SJSA1 (cell line): ENCODE measurements around the gene TMCC2. TPM values are rescaled to one million over a fixed set of nuclear protein-coding genes. Genes with fewer than 3 reads are reported as not detected.

Source experiments
- DNase-seq, 2 experiments: peaks; one replicate each; pipeline ENCODE4 v3.0.0-alpha.2; 2015 to 2020; ENCODE audit warnings: low spot score in 2 of 2, low read depth in 1 of 2
- H3K27ac ChIP-seq: fragments of 250-450 bp; sonication (Bioruptor Pico); 2 replicates; pipeline ENCODE4 v1.5.1; 2020; ENCODE audit warnings: mild to moderate bottlenecking, moderate library complexity
- H3K27me3 ChIP-seq: fragments of 250-450 bp; sonication (Bioruptor Pico); replicated peaks from 2 replicates; pipeline ENCODE4 v1.5.1; 2020; ENCODE audit warnings: mild to moderate bottlenecking, moderate library complexity
- H3K36me3 ChIP-seq: fragments of 250-450 bp; sonication (Bioruptor Pico); 2 replicates; pipeline ENCODE4 v1.5.1; 2020; ENCODE audit warnings: mild to moderate bottlenecking
- H3K4me1 ChIP-seq: fragments of 250-450 bp; sonication (Bioruptor Pico); replicated peaks from 2 replicates; pipeline ENCODE4 v1.6.1; 2021; ENCODE audit warnings: mild to moderate bottlenecking
- H3K4me3 ChIP-seq: fragments of 250-450 bp; sonication (Bioruptor Pico); 2 replicates; pipeline ENCODE4 v1.5.1; 2020; ENCODE audit warnings: mild to moderate bottlenecking
- H3K9me3 ChIP-seq: fragments of 250-450 bp; sonication (Bioruptor Pico); replicated peaks from 2 replicates; pipeline ENCODE4 v1.5.1; 2020; ENCODE audit warnings: mild to moderate bottlenecking
- total RNA-seq: library from RNA; depleted of rRNA; stranded (reverse); fragments of >200 nt; shearing (Covaris generic); gene quantifications from 2 replicates; pipeline ENCODE4 v1.2.3, GENCODE V29; 2014

The TMCC2 gene
- total RNA-seq, 1 experiment from 2014 or later: 8.2 TPM

DNA sequence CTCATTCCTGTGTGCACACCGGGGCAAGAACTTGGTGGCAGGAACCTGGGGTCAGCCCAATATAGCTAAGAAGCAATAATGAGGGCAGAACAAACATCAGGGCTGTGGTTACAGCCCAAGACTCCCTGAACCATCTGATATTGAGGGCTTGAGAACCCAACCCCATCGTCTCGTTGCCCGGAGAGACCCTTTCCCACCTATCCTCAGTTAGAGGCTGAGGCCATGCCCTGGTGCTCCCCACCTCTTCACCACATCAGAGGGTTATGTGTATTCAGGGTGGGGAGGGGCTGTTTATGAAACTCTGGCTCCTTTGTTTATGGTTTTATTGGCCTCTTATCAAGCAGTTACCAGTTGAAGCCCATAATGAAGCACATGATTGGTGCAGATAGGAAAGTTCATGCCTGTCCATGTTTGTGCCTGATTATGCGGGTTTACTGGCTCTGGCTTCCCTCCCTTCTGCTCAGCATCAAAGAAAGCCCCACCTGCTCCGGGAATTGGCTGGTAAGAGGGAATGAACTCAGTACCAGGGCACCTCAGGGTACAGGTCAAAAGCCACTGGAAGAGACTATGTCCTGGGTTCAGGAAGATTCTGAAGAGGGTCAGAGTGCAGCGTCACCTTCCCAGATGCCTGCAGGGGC, 79.3 kb downstream of the TMCC2 start:
- H3K27ac ChIP-seq: no peak overlapping the region

DNA sequence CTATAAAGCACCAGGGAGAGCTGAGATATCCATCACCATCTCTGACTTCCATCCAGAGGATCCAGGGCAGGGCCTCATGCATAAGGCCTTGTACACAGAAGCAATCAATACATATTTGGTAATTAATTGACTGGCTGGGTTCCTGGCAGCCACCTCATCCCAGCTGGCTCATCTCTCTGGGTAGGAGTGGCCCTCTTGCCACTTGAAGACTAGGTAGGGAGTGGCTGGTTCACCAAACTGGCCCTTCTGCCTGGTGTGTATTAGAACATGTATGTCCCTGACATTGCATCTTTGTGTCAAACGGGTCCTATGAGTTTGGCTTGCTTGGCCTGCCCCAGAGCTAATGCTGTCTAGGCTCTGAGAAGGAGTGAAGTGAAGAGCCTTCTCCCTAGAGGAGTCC, 82.0 kb downstream of the TMCC2 start:
- no peaks in the 10 kb centered on the region for H3K9me3 ChIP-seq
- H3K4me3 ChIP-seq: no peak overlapping the region
- no peaks in the 10 kb centered on the region for H3K27me3 ChIP-seq
- H3K36me3 ChIP-seq: peaks cover 81% of the 10 kb centered on the region
- no peak overlapping the region for H3K27ac ChIP-seq
- peaks cover 31% of the 10 kb centered on the region for H3K4me1 ChIP-seq
- no peak for DNase-seq

More for the DNA sequence above, 79.3 kb downstream of the TMCC2 start:
- Histone ChIP-seq H3K4me3 (no peak overlapping the region), H3K27me3 (no peaks in the 10 kb centered on the region), H3K36me3 (peaks cover 100% of the 10 kb centered on the region), H3K4me1 (peaks cover 23% of the 10 kb centered on the region), H3K9me3 (no peaks in the 10 kb centered on the region)
- DNase-seq: no peak

DNA sequence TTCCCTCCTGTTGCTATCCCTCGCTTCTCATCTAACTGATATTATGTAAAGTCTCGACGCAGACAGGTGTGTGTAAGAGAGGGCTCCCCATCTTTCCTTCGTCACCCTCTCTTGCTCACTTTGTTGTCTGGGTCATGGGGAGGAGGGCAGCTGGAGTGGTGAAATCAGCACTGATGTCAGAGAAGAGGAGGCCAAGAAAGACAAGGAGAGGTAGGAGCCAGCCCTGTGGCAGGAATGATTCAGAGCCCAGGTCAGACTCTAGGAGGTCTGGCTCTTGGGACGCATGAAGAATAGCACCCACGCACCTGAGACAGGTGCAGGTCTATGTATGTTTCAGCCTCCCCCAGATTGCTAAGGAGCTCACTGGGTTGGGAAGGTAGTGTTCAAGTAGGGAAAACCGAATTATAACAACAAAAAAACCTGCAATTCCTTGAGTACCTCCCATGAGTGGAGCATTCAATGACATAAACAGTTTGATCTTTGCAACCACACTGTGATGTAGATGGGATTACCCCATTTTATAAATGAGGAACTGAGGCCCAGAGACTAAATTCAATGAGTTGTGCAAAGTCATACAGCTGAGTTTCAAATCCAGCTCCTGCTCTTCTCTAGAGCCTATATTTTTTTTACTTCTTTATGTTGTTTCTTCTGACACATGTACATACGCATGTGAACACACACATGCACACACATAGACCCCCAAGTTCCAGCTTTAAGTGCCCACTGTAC, 83.4 kb downstream of the TMCC2 start:
- Histone ChIP-seq H3K4me3 (no peak overlapping the region), H3K36me3 (peaks cover 67% of the 10 kb centered on the region), H3K9me3 (no peaks in the 10 kb centered on the region), H3K27ac (no peak overlapping the region), H3K27me3 (no peaks in the 10 kb centered on the region), H3K4me1 (peaks cover 32% of the 10 kb centered on the region)
- no peak for DNase-seq

DNA sequence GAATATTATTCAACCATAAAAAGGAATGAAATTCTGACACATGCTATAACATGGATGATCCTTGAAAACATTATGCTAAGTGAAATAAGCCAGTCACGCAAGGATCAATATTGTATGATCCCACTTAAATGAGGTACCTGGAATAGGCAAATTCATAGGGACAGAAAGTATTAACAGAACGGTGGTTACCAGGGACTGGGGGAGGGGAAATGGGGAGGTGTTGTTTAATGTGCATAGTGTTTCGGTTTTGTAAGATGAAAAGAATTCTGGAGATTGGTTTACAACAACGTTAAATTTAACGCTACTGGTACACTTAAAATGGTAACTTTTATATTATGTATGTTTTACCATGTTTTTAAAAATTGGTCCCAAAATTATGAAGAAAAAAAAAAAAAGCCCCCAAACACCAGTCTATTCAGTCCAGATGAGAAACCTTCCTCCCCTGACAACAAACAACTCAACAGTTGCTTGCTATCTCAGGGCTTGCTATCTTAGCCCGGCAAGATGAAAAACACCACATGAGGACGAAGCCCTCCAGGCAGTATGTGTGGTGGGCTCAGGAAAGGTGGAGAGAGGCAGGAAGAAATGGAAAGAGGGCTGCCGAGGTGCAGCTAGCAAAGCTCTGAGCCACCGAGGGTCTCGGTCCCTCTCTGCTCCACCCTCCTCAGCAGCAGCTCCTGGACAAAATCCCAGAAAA, 85.3 kb downstream of the TMCC2 start:
- Histone ChIP-seq H3K36me3 (peaks cover 48% of the 10 kb centered on the region), H3K27me3 (no peaks in the 10 kb centered on the region), H3K4me1 (peaks cover 51% of the 10 kb centered on the region), H3K9me3 (no peaks in the 10 kb centered on the region), H3K27ac (peak overlapping the region; percentile 76), H3K4me3 (no peak overlapping the region)
- DNase-seq: no peak

DNA sequence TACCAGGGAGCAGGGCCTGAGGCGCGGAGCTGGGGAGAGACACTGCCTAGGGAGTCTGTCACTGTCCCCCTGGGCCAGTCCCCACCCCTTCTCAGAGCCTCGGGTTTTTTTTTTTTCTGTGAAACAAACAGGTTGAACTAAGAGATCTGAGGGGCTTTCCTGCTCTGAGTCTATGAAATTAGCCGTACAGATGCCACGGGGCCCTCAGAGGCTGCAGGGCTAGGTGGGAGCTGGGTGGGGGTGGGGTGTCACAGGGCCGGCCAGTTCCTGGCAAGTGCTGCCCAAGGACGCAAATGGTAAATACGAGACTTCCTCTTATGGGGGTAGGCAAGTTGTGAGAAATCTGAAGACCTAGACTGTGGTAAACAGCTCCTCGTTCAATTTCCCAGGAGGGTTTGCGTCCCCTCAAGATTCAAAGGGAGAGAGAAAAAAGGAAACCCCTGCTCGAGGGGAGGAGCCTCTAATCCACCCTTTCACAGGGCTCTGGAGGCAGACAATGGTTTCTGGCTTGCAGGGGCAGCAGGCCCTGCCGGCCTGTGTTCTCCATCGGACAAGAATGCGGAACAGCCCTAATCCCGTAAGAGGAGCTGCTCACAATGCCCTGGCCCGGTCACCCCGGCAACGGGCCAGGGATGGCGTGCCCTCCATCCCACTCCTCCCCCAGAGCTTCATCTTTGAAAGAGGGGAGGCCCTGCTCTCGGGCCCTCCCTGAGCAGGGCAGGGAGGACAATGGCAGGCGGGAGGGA, 86.0 kb downstream of the TMCC2 start:
- H3K4me3 ChIP-seq: no peak overlapping the region
- no peaks in the 10 kb centered on the region for H3K27me3 ChIP-seq
- H3K27ac ChIP-seq: peak overlapping the region; percentile 76

DNA sequence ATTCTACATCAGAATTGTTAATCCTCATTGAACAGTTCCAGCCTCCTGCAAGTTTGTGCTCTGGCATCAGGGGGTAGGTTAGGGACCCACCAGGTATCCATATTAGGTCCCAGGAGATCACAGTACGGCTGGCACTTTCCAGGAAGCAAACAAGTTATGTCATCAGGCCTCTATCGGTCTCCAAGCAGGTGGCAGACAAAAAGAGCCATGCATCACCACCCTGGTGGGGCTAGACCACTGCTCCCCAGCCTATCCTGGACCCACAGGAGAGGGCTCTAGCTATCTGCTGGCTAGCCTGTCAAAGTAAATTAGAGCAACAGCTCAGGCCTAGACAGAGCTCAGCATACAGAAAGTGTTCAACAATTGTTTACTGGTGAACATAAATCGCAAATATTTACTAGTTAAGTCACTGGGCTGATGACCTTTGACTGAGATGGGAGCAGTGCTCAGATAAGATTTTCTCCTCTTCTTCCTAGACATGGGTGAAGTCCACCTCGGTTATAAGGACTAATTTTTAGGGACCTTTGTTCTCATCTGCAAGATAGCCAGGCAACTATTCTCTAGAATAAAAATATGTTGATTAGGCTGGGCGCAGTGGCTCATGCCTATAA, 87.4 kb downstream of the TMCC2 start:
- no peak for DNase-seq
- H3K4me1 ChIP-seq: peaks cover 71% of the 10 kb centered on the region
- H3K27ac ChIP-seq: no peak overlapping the region

More for the DNA sequence above, 86.0 kb downstream of the TMCC2 start:
- peak; percentile 89 to 92 for DNase-seq
- peaks cover 58% of the 10 kb centered on the region for H3K4me1 ChIP-seq
- H3K9me3 ChIP-seq: no peaks in the 10 kb centered on the region
- peaks cover 41% of the 10 kb centered on the region for H3K36me3 ChIP-seq

DNA sequence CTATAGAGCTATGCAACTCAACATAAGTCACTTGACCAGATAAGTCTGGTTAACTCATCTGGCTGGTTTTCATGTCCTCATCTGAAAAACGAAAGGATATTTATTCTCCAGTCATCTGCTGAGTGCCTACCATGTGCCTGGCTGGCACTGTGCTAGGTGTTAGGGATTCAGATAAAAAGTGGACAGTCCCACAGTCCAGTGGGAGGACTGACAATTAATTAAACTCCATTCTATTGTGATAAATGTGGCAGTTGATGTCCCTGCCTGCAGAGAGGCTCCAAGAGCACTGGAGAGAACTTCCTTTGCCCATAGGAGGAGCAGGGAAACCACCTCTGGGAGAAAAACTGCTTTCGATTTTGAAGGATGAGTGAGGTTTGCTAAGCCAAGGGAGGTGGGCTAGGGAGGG, 88.4 kb downstream of the TMCC2 start:
- Histone ChIP-seq H3K9me3 (no peaks in the 10 kb centered on the region), H3K27me3 (no peaks in the 10 kb centered on the region), H3K36me3 (peaks cover 24% of the 10 kb centered on the region), H3K4me1 (peaks cover 78% of the 10 kb centered on the region), H3K27ac (no peak overlapping the region), H3K4me3 (no peak overlapping the region)
- no peak for DNase-seq

More for the DNA sequence above, 87.4 kb downstream of the TMCC2 start:
- Histone ChIP-seq H3K9me3 (no peaks in the 10 kb centered on the region), H3K36me3 (peaks cover 30% of the 10 kb centered on the region), H3K4me3 (no peak overlapping the region), H3K27me3 (no peaks in the 10 kb centered on the region)

DNA sequence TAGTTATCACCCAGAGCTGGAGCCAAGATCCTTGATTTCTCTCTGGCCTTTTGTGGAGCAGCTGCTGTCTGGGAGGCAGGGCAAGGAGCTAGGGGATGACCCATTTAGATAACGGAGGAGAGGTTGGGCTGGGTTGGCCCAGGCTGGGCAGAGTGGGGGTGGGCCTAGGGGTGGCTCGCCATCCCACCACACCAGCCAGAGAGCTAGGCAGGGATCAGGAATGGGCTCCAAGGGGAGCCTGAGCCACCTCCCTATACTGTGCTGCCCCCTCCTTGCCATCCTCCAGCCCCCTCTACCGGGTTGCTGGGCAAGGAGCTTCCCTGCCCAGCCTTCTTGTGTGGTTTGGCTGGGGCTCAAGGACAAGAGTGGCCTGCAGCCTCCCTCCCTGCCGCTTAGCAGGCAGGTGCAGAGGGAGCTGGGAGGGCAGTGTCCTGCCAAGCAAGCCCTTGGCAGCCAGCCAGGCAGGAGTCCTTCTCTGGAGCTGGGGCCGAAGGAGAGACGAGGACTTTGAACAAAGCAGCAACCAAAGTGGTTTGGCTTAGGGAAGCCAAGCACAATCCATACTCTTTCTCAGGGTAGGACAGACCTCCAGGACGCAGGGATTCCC, 89.7 kb downstream of the TMCC2 start:
- Histone ChIP-seq H3K36me3 (peaks cover 12% of the 10 kb centered on the region; the same call in 1 of the 2 replicates), H3K4me1 (peaks cover 81% of the 10 kb centered on the region), H3K4me3 (no peak overlapping the region), H3K9me3 (no peaks in the 10 kb centered on the region), H3K27me3 (no peaks in the 10 kb centered on the region), H3K27ac (no peak overlapping the region)
- DNase-seq: no peak

DNA sequence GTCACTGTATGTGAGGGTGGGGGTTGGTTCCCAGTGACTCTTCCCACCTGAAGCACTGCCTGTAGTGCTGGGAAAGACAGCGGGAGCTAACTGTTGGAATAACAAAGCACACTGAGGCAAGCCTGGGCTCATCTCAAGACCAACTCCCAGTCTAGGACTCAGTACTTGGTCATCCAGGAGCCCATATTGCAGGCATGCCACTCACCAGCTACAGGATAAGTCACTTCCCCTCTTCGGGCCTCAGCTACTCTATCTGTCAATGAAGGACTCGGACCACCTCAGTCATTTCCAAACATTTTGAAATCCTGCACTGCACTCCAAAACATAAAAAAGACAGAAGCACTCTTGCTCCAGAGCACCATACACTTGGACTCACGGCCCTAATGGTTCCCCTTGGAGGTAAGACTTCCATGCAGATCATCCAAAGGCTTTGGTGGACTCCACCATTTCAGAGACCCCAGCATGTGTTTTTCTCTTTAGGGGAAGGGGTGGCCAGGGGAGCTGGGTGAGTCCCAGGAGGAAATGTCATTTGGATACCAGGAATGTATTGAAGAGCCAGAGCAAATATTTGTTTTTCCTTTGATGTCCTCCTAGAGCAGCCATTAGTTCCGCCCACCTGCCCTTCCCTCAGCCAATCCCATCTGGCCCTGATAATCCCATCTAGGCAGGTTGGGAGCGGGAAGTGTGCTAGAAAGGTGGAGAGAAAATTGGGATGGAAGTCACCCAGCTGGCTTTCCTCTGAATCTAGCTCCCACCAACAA, 90.7 kb downstream of the TMCC2 start:
- Histone ChIP-seq H3K27ac (no peak overlapping the region), H3K36me3 (peaks cover 7% of the 10 kb centered on the region; the same call in 1 of the 2 replicates), H3K9me3 (no peaks in the 10 kb centered on the region), H3K27me3 (no peaks in the 10 kb centered on the region), H3K4me3 (no peak overlapping the region), H3K4me1 (peaks cover 71% of the 10 kb centered on the region)
- no peak for DNase-seq

DNA sequence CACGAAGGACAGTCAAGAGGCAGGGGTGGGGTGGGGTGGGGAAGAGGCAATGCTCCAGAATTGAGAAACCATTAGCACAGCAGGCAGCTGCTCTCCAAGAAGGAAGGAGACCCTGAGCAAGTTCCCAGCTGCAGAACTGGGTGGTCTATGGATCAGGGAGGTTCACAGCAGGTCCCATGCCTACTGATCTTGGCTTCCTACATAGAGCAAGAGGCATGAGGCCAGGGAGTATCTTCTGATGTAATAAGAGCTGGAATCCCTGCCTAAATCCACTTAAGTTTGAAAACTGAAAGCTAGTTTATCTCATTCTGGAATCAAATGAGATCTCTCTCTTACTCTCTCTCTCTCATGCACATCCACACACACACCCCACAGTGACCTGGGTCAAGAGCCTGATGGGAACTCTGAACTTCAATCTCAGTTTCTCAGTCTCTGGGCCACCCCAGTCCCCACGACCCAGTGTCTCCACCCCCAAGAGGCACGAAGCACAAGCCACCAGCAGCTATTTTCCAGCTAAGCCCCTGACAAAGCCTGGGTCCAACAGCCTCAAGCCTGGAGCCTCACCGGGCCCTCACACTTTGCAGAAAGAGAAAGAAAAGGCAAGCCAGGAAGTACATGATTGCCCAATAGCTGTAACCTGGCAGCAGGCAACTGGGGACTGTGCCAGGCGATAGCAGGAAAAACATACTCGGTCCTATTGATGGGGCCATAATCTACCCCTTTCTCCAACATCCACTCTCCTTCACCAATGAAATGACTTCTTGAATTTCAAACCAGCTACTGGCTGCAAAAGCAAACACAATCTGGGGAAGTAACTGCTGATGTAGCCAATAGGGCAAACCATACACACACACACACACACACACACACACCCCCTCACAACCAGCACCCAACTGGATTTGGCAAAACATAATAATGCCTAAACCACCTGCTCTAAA, 91.6 kb downstream of the TMCC2 start:
- H3K36me3 ChIP-seq: peaks cover 7% of the 10 kb centered on the region; the same call in 1 of the 2 replicates
- no peaks in the 10 kb centered on the region for H3K27me3 ChIP-seq
- H3K27ac ChIP-seq: no peak overlapping the region
- H3K4me1 ChIP-seq: peaks cover 63% of the 10 kb centered on the region
- no peak for DNase-seq
- peak overlapping the region; percentile 75; the same call in 1 of the 2 replicates for H3K4me3 ChIP-seq
- no peaks in the 10 kb centered on the region for H3K9me3 ChIP-seq

DNA sequence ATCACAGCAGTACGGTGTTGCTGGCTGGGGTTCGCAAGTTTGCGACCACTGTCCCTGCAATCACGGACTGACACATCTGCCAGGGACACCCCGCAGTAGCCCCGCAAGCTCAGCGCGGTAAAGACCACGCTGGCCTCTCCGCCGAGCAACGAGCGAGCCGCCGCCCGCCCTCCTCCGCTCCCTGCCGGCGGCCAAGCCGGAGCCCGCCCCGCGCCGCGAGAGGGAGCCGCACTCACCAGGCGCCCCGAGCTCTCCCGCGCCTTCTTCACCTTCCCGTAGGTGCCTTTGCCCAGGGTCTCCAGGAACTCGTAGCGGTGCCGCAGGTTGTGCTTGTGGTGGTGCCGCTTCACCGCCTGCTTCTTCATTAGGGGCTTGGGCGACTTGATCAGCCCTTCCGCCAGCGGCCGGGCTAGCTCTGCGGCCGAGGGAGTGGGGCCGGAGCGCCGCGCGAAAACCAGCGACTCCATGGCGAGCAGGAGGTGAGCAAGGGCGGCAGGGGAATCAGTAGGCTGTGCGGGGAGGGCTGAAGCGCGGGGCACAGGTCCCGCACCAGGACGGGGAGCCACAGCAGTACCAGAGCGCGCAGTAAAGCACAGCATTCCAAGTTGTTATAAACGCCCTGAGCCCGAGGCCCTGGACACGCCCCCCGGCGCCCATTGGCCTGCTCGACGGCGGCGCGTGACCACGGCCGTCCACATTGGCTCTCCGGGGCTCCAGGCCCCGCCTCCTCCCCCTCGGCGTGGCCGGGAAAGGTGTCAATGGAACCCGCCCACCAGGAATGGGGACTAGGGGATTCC, 93.6 kb downstream of the TMCC2 start, which contains the start of gene NUAK2:
Gene NUAK2 (minus strand): TSS at position 584 of the 797 bp plus-strand sequence. CDS start 117 bp downstream, at position 467.
- Histone ChIP-seq H3K4me3 (peak within 1 kb of the TSS; percentile 75), H3K4me1 (peaks cover 59% of the 10 kb centered on the region), H3K36me3 (peaks cover 7% of the 10 kb centered on the region; the same call in 1 of the 2 replicates), H3K27me3 (no peaks in the 10 kb centered on the region), H3K9me3 (no peaks in the 10 kb centered on the region), H3K27ac (peak within 1 kb of the TSS; percentile 40)
- DNase-seq: peak; percentile 89 to 91
